GM10266 (cell line): Measurements from ENCODE around the gene SLC45A2.

ENCODE experiments used
- DNase-seq: peaks from one replicate; pipeline ENCODE4 v3.0.0; 2012; ENCODE audit errors: extremely low spot score
- CTCF ChIP-seq: IDR thresholded peaks from 2 replicates; pipeline ENCODE4 v1.5.1; 2012; ENCODE audit warnings: mild to moderate bottlenecking, low read depth; ENCODE audit not compliant: control insufficient read depth, insufficient read depth; ENCODE audit errors: missing control alignments

The SLC45A2 gene

GRCh38 chr5:34007621-34008600 lies 23.4 kb upstream of the SLC45A2 start, which contains the start of gene AMACR:
Gene AMACR (minus strand): TSS chr5:34008050. CDS start chr5:34008019, 31 bp downstream.
- peak; percentile 92 for DNase-seq
- TF ChIP-seq CTCF, result no peak

GRCh38 chr5:34007201-34007620 lies 22.7 kb upstream of the SLC45A2 start:
- TF ChIP-seq CTCF, result no peak
- DNase-seq, result peak; percentile 33

- TF ChIP-seq CTCF, result no peak
- no peak for DNase-seq
Measured at GRCh38 chr5:34005681-34006080, 21.2 kb upstream of the SLC45A2 start.

GRCh38 chr5:34005211-34005610 lies 20.7 kb upstream of the SLC45A2 start:
- peak; percentile 25 for DNase-seq

GRCh38 chr5:34003941-34004340 lies 19.4 kb upstream of the SLC45A2 start:
- TF ChIP-seq CTCF, result no peak
- DNase-seq, result no peak

More at GRCh38 chr5:34005211-34005610, 20.7 kb upstream of the SLC45A2 start:
- no peak for TF ChIP-seq CTCF

GRCh38 chr5:34002629-34003328 lies 18.3 kb upstream of the SLC45A2 start:
- no peak for TF ChIP-seq CTCF
- DNase-seq, result no peak
